Glutamatergic neuron (in vitro differentiated cells): Measurements from ENCODE around the gene BNIP1. TPM values are rescaled to one million over a fixed set of nuclear protein-coding genes. Genes with fewer than 3 reads are reported as not detected.

Experiments used
- DNase-seq: peaks from one replicate; pipeline ENCODE4 v3.0.0; 2022
- H3K27ac Mint-ChIP-seq: one replicate; pipeline ENCODE4 v1.8.0; 2020; ENCODE audit warnings: mild to moderate bottlenecking, mixed read lengths, inconsistent platforms; ENCODE audit not compliant: unreplicated experiment
- H3K27me3 Mint-ChIP-seq: one replicate; pipeline ENCODE4 v1.8.0; 2020; ENCODE audit warnings: mild to moderate bottlenecking, moderate library complexity, mixed read lengths, inconsistent platforms; ENCODE audit not compliant: unreplicated experiment
- H3K36me3 Mint-ChIP-seq: one replicate; pipeline ENCODE4 v1.8.0; 2020; ENCODE audit warnings: mild to moderate bottlenecking, mixed read lengths, inconsistent platforms; ENCODE audit not compliant: unreplicated experiment
- H3K4me1 Mint-ChIP-seq: one replicate; pipeline ENCODE4 v1.8.0; 2020; ENCODE audit warnings: mild to moderate bottlenecking, low read depth, mixed read lengths, inconsistent platforms; ENCODE audit not compliant: unreplicated experiment
- H3K4me3 Mint-ChIP-seq: one replicate; pipeline ENCODE4 v1.8.0; 2020; ENCODE audit warnings: mild to moderate bottlenecking, mixed read lengths, inconsistent platforms; ENCODE audit not compliant: unreplicated experiment
- H3K9me3 Mint-ChIP-seq: one replicate; pipeline ENCODE4 v1.8.0; 2020; ENCODE audit warnings: mild to moderate bottlenecking, moderate library complexity, mixed read lengths, inconsistent platforms; ENCODE audit not compliant: unreplicated experiment
- total RNA-seq: library from RNA; stranded (reverse); fragmentation: NEBNext Ultra II Directional; extraction: Animal tissue kit (Norgen Biotek cat#: 25700); gene quantifications from one replicate; pipeline ENCODE4 v1.2.1, GENCODE V29; 2021; ENCODE audit not compliant: unreplicated experiment
- TF ChIP-seq, protein P1 (sequence below): fragments of 200-600 bp; sonication (generic); IDR thresholded peaks from one replicate; pipeline ENCODE4 v1.5.0; 2021; ENCODE audit not compliant: partially characterized antibody, unreplicated experiment

BNIP1 gene
- total RNA-seq, 1 donor from 2014 or later, result 12.5 TPM

DNA sequence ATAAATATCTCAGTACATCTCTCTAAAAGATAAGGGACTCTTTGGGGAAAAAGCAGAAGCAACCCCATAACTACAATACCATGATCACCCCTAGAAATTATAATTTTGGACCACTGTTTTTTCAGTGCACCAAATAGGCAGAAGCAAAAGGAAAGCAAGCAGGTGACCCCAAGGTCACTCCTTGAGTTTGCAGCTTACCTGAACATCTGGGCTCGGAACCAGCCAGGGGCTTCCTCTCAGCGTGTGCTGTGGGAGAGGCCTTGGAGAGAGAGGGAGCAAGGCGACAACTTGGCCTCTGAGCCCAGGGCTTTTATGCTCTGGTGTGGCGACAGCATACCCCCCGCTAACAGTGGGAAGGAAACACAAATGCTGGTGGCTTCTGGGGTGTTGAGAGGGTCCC is 16.8 kb downstream of the BNIP1 start:
- TF ChIP-seq, protein P1, sequence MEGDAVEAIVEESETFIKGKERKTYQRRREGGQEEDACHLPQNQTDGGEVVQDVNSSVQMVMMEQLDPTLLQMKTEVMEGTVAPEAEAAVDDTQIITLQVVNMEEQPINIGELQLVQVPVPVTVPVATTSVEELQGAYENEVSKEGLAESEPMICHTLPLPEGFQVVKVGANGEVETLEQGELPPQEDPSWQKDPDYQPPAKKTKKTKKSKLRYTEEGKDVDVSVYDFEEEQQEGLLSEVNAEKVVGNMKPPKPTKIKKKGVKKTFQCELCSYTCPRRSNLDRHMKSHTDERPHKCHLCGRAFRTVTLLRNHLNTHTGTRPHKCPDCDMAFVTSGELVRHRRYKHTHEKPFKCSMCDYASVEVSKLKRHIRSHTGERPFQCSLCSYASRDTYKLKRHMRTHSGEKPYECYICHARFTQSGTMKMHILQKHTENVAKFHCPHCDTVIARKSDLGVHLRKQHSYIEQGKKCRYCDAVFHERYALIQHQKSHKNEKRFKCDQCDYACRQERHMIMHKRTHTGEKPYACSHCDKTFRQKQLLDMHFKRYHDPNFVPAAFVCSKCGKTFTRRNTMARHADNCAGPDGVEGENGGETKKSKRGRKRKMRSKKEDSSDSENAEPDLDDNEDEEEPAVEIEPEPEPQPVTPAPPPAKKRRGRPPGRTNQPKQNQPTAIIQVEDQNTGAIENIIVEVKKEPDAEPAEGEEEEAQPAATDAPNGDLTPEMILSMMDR, result no peak
- H3K36me3 Mint-ChIP-seq, result no peaks in the 10 kb centered on the region
- H3K4me3 Mint-ChIP-seq, result no peak overlapping the region
- no peaks in the 10 kb centered on the region for H3K9me3 Mint-ChIP-seq
- DNase-seq, result no peak
- no peak overlapping the region for H3K27ac Mint-ChIP-seq
- H3K4me1 Mint-ChIP-seq, result peaks cover 8% of the 10 kb centered on the region
- no peaks in the 10 kb centered on the region for H3K27me3 Mint-ChIP-seq

DNA sequence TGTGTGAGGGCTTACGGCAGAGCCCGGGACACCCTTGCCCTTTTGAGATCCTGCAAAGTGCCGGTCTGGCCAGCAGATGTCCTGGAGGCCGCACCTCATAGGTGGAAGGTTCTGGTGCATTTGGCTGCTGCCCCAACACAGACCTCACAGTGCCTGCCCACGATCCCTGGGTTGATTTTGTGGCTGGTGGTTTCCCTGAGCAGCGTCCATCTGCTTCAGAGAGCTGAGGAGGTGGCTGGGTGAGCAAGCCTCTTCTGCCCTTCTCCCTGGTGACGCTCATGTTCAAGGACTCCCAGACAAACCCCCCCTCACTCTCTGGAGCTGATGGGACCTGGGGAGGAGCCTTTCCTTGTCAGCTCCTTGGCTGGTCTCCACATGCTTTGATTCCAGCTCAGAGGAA is 18.9 kb downstream of the BNIP1 start:
- Mint-ChIP-seq H3K9me3 (no peaks in the 10 kb centered on the region), H3K27me3 (peaks cover 1% of the 10 kb centered on the region), H3K4me3 (no peak overlapping the region), H3K4me1 (peaks cover 9% of the 10 kb centered on the region), H3K36me3 (no peaks in the 10 kb centered on the region), H3K27ac (no peak overlapping the region)
- DNase-seq, result no peak
- TF ChIP-seq, protein P1, result no peak

DNA sequence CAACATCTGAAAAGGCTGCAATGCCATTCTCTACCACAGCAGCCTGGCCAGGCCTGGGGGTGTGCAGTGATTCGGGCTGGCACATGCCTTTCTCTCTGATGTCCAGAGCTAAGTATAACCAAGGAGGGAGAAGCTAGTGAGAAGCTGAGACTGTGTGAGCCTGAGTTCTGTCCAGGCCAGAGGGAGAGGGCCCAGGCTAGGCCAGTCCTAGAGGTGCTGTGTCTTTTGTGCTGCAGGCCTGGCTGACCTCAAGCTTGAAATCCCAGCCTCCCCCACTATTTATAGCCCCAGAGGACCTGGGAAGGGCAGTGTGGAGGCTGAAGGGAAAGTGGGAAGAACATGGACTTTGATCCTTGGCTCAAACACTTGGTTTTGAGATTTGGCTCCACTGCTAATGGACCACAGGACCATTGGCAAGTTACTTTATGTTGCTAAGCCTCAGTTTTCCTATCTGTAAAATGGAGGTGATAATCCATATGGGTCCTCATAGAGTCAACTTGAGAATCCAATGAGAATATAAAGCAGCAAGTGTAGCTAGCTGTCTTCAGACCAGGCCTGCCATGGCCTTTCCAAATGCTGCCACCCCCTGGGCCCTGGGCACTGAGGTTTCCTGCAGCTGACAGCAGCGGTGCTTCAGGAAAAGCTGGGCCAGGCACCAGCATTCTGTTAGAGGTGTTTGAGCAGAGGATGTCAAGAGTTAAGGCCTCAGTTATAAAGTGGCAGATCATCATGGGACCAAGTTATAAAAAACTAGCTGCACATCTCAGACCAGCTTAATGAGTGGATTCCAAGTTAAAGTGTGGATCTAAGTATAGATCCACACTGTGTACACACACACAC is 21.1 kb downstream of the BNIP1 start:
- no peaks in the 10 kb centered on the region for H3K9me3 Mint-ChIP-seq
- no peak for DNase-seq
- H3K27me3 Mint-ChIP-seq, result peaks cover 2% of the 10 kb centered on the region
- H3K36me3 Mint-ChIP-seq, result no peaks in the 10 kb centered on the region
- peaks cover 9% of the 10 kb centered on the region for H3K4me1 Mint-ChIP-seq
- no peak overlapping the region for H3K4me3 Mint-ChIP-seq
- H3K27ac Mint-ChIP-seq, result no peak overlapping the region
- TF ChIP-seq, protein P1, result no peak

DNA sequence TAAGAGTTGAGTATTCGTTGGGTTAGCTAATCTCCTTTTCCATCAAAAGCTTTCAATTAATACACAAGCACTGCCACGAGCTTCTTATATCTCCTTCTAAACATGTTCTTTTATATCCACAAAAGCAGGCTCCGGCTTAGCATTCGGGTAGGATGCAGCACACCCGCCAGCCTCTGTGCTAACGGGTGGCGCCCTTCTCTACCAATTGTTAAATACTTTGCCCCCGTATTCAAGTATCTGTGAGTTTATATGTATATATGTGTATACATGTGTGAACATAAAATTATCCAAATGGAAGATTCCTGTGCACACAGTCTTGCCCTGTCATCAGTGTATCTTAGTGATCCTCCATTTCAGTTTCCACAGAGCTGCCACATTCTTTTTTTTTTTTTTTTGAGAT is 27.8 kb downstream of the BNIP1 start:
- DNase-seq, result no peak
- H3K27ac Mint-ChIP-seq, result no peak overlapping the region
- no peaks in the 10 kb centered on the region for H3K9me3 Mint-ChIP-seq
- H3K27me3 Mint-ChIP-seq, result peaks cover 4% of the 10 kb centered on the region
- TF ChIP-seq, protein P1, result no peak
- H3K4me3 Mint-ChIP-seq, result no peak overlapping the region
- no peaks in the 10 kb centered on the region for H3K4me1 Mint-ChIP-seq
- no peaks in the 10 kb centered on the region for H3K36me3 Mint-ChIP-seq

DNA sequence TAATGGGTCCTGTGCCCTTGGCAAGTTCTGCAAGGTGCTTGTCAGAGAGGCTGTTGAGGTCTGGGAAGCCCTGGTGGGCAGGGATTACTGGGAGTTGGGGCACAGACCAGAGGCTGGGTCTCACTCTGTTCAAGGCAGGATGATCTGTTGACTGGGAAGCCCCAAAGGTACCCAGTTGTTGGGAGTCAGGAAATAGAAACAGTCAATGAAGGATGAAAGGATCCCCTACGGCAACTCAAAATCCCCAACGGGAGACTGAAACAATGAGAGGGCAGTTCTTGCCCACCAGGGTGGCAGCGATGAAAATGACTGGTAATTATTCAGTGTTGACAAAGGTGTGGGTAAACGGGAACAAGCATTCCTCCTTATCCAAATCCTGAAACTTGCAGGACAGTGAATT is 31.2 kb downstream of the BNIP1 start:
- Mint-ChIP-seq H3K4me3 (no peak overlapping the region), H3K27ac (no peak overlapping the region), H3K27me3 (peaks cover 3% of the 10 kb centered on the region), H3K4me1 (no peaks in the 10 kb centered on the region), H3K36me3 (peaks cover 9% of the 10 kb centered on the region), H3K9me3 (no peaks in the 10 kb centered on the region)
- DNase-seq, result no peak
- TF ChIP-seq, protein P1, result no peak
